Stimulated activated CD4-positive, alpha-beta T cell treated with anti-CD3 and anti-CD28 coated beads, Interleukin-12 subunit alpha, Interleukin-12 subunit beta, amount 100 ng/mL, for 24 hours (primary cell): ENCODE data around the gene BOC.
A peak's percentile ranks its signal among the peaks of the same experiment; 100 is the strongest.

ENCODE experiments used
- DNase-seq, 2 experiments: peaks; one replicate each; pipeline ENCODE4 v3.0.0-alpha.2; 2020; ENCODE audit warnings: low read depth in 2 of 2

Gene BOC

GRCh38 chr3:113286524-113286923, 75.2 kb downstream of the BOC start:
- DNase-seq: no peak

- DNase-seq: no peak
Measured at GRCh38 chr3:113287111-113287802, 75.9 kb downstream of the BOC start.

GRCh38 chr3:113287803-113288648, 76.7 kb downstream of the BOC start:
- peak in 1 of 2 experiments; percentile 51 for DNase-seq

- DNase-seq: no peak
Measured at GRCh38 chr3:113288881-113289280, 77.5 kb downstream of the BOC start.

- DNase-seq: no peak
Measured at GRCh38 chr3:113291572-113291971, 80.2 kb downstream of the BOC start.

- DNase-seq: no peak
Measured at GRCh38 chr3:113292933-113293332, 81.6 kb downstream of the BOC start.

- DNase-seq: no peak
Measured at GRCh38 chr3:113293348-113293747, 82.0 kb downstream of the BOC start.

GRCh38 chr3:113295463-113295862, 84.1 kb downstream of the BOC start:
- no peak for DNase-seq

GRCh38 chr3:113297287-113297686, 85.9 kb downstream of the BOC start:
- DNase-seq: no peak

- DNase-seq: no peak
Measured at GRCh38 chr3:113297841-113298240, 86.5 kb downstream of the BOC start.

GRCh38 chr3:113300596-113300995, 89.2 kb downstream of the BOC start:
- DNase-seq: no peak

- DNase-seq: no peak
Measured at GRCh38 chr3:113304102-113304501, 92.7 kb downstream of the BOC start.

GRCh38 chr3:113304856-113305540, 93.6 kb downstream of the BOC start:
- DNase-seq: no peak

GRCh38 chr3:113310960-113311359, 99.6 kb downstream of the BOC start:
- DNase-seq: no peak

GRCh38 chr3:113312416-113312815, 101.1 kb downstream of the BOC start:
- no peak for DNase-seq

- DNase-seq: no peak
Measured at GRCh38 chr3:113314923-113315322, 103.6 kb downstream of the BOC start.

- no peak for DNase-seq
Measured at GRCh38 chr3:113329757-113330156, 118.4 kb downstream of the BOC start.

GRCh38 chr3:113330742-113331141, 119.4 kb downstream of the BOC start:
- no peak for DNase-seq

GRCh38 chr3:113331187-113331586, 119.8 kb downstream of the BOC start:
- no peak for DNase-seq
